Mononuclear cell (primary cell): ENCODE data around the gene CLRN1. TPM values are rescaled to one million over a fixed set of nuclear protein-coding genes. Genes with fewer than 3 reads are reported as not detected.
A peak's percentile ranks its signal among the peaks of the same experiment; 100 is the strongest.

Experiments used
- H3K27me3 ChIP-seq: 2 replicates; pipeline ENCODE4 v1.6.0; 2011; ENCODE audit warnings: low read length, control low read depth; ENCODE audit not compliant: insufficient read depth
- H3K4me1 ChIP-seq: 2 replicates; pipeline ENCODE4 v1.5.1; 2011; ENCODE audit warnings: mild to moderate bottlenecking, low read length, control low read depth; ENCODE audit not compliant: insufficient read depth
- H3K4me3 ChIP-seq: 2 replicates; pipeline ENCODE4 v1.5.1; 2011; ENCODE audit warnings: mild to moderate bottlenecking, low read length, moderate library complexity
- H3K9me3 ChIP-seq: 2 replicates; pipeline ENCODE4 v1.5.1; 2011; ENCODE audit warnings: low read depth, mild to moderate bottlenecking, control low read depth, low read length
- total RNA-seq: library from RNA; depleted of rRNA; stranded (reverse); fragments of >200 nt; gene quantifications from one replicate; pipeline ENCODE4 v1.2.3, GENCODE V29; 2012

The CLRN1 gene
- total RNA-seq, 1 donor = not detected

- Histone ChIP-seq H3K4me1 (no peaks in the 10 kb centered on the region), H3K9me3 (no peaks in the 10 kb centered on the region), H3K4me3 (no peak overlapping the region), H3K27me3 (no peaks in the 10 kb centered on the region)
These were observed 13.8 kb downstream of the CLRN1 start for GRCh38 chr3:150958683-150959082.

- Histone ChIP-seq H3K27me3 (no peaks in the 10 kb centered on the region), H3K9me3 (no peaks in the 10 kb centered on the region), H3K4me1 (no peaks in the 10 kb centered on the region), H3K4me3 (no peak overlapping the region)
These were observed 16.2 kb downstream of the CLRN1 start for GRCh38 chr3:150956376-150956775.

GRCh38 chr3:150951923-150952322 is 20.6 kb downstream of the CLRN1 start:
- Histone ChIP-seq H3K4me3 (no peak overlapping the region), H3K9me3 (no peaks in the 10 kb centered on the region), H3K4me1 (no peaks in the 10 kb centered on the region), H3K27me3 (no peaks in the 10 kb centered on the region)

GRCh38 chr3:150945226-150946032 is 27.1 kb downstream of the CLRN1 start:
- Histone ChIP-seq H3K4me3 (no peak overlapping the region), H3K9me3 (no peaks in the 10 kb centered on the region), H3K27me3 (no peaks in the 10 kb centered on the region), H3K4me1 (no peaks in the 10 kb centered on the region)

GRCh38 chr3:150942221-150942620 is 30.3 kb downstream of the CLRN1 start:
- Histone ChIP-seq H3K4me3 (no peak overlapping the region), H3K9me3 (no peaks in the 10 kb centered on the region), H3K27me3 (no peaks in the 10 kb centered on the region), H3K4me1 (no peaks in the 10 kb centered on the region)

- Histone ChIP-seq H3K27me3 (peaks cover under 1% of the 10 kb centered on the region), H3K4me1 (no peaks in the 10 kb centered on the region)
These were observed 35.8 kb downstream of the CLRN1 start for GRCh38 chr3:150936693-150937092.

GRCh38 chr3:150933473-150933995 is 39.0 kb downstream of the CLRN1 start:
- Histone ChIP-seq H3K4me1 (no peaks in the 10 kb centered on the region), H3K27me3 (peaks cover 6% of the 10 kb centered on the region), H3K4me3 (no peak overlapping the region), H3K9me3 (no peaks in the 10 kb centered on the region)

More at GRCh38 chr3:150936693-150937092, 35.8 kb downstream of the CLRN1 start:
- Histone ChIP-seq H3K4me3 (no peak overlapping the region), H3K9me3 (no peaks in the 10 kb centered on the region)

GRCh38 chr3:150931745-150932144 is 40.8 kb downstream of the CLRN1 start:
- Histone ChIP-seq H3K4me3 (no peak overlapping the region), H3K27me3 (peaks cover 6% of the 10 kb centered on the region), H3K4me1 (no peaks in the 10 kb centered on the region), H3K9me3 (no peaks in the 10 kb centered on the region)

- Histone ChIP-seq H3K4me1 (peaks cover 5% of the 10 kb centered on the region), H3K27me3 (peaks cover 6% of the 10 kb centered on the region), H3K9me3 (no peaks in the 10 kb centered on the region), H3K4me3 (no peak overlapping the region)
These were observed 41.7 kb downstream of the CLRN1 start for GRCh38 chr3:150930839-150931238.

- no peaks in the 10 kb centered on the region for H3K9me3 ChIP-seq
- H3K4me3 ChIP-seq = no peak overlapping the region
- H3K27me3 ChIP-seq = peaks cover 6% of the 10 kb centered on the region
- peaks cover 13% of the 10 kb centered on the region for H3K4me1 ChIP-seq
These were observed 44.3 kb downstream of the CLRN1 start for GRCh38 chr3:150928234-150928633.

- peaks cover 2% of the 10 kb centered on the region for H3K27me3 ChIP-seq
- H3K4me3 ChIP-seq = no peak overlapping the region
- H3K4me1 ChIP-seq = peaks cover 13% of the 10 kb centered on the region
- H3K9me3 ChIP-seq = no peaks in the 10 kb centered on the region
These were observed 46.2 kb downstream of the CLRN1 start for GRCh38 chr3:150926328-150926727.

GRCh38 chr3:150925751-150926201 is 46.8 kb downstream of the CLRN1 start:
- H3K4me3 ChIP-seq = peak overlapping the region; percentile 16

GRCh38 chr3:150922611-150923010 is 49.9 kb downstream of the CLRN1 start:
- no peaks in the 10 kb centered on the region for H3K9me3 ChIP-seq
- H3K4me3 ChIP-seq = no peak overlapping the region
- peaks cover 13% of the 10 kb centered on the region for H3K4me1 ChIP-seq
- H3K27me3 ChIP-seq = no peaks in the 10 kb centered on the region

More at GRCh38 chr3:150925751-150926201, 46.8 kb downstream of the CLRN1 start:
- Histone ChIP-seq H3K4me1 (peaks cover 13% of the 10 kb centered on the region), H3K9me3 (no peaks in the 10 kb centered on the region), H3K27me3 (no peaks in the 10 kb centered on the region)

- Histone ChIP-seq H3K4me1 (peaks cover 11% of the 10 kb centered on the region), H3K4me3 (no peak overlapping the region), H3K27me3 (no peaks in the 10 kb centered on the region), H3K9me3 (no peaks in the 10 kb centered on the region)
These were observed 51.3 kb downstream of the CLRN1 start for GRCh38 chr3:150921209-150921608.

- H3K27me3 ChIP-seq = no peaks in the 10 kb centered on the region
- H3K4me3 ChIP-seq = no peak overlapping the region
- H3K9me3 ChIP-seq = no peaks in the 10 kb centered on the region
- peaks cover 2% of the 10 kb centered on the region for H3K4me1 ChIP-seq
These were observed 52.3 kb downstream of the CLRN1 start for GRCh38 chr3:150920236-150920635.

GRCh38 chr3:150917951-150918350 is 54.6 kb downstream of the CLRN1 start:
- H3K4me1 ChIP-seq = peaks cover 7% of the 10 kb centered on the region
- H3K4me3 ChIP-seq = no peak overlapping the region
- H3K27me3 ChIP-seq = no peaks in the 10 kb centered on the region
- no peaks in the 10 kb centered on the region for H3K9me3 ChIP-seq
